Breast epithelium (tissue), 4 donors: ENCODE measurements around the gene MYBPC2. TPM values are rescaled to one million over a fixed set of nuclear protein-coding genes. Genes with fewer than 3 reads are reported as not detected.

Source experiments
- DNase-seq, 2 donors: peaks; one replicate each; pipeline ENCODE4 v3.0.0-alpha.2; 2019; ENCODE audit warnings: low spot score in 2 of 2
- H3K27ac ChIP-seq, 2 donors: fragments of 200-600 bp; sonication (generic) in 1 of 2; one replicate each; pipeline ENCODE4 v1.5.1; 2016 to 2019; ENCODE audit warnings: mild to moderate bottlenecking in 1 of 2
- H3K27me3 ChIP-seq, 2 donors: fragments of 200-600 bp; sonication (generic) in 1 of 2; one replicate each; pipeline versions ENCODE4 v1.5.1 to v1.6.0; 2017 to 2019; ENCODE audit warnings: control low read depth in 1 of 2, mild to moderate bottlenecking in 1 of 2
- H3K36me3 ChIP-seq: fragments of 200-600 bp; one replicate; pipeline ENCODE4 v1.5.1; 2019
- H3K4me1 ChIP-seq, 2 donors: fragments of 200-600 bp; sonication (generic); one replicate each; pipeline ENCODE4 v1.5.1; 2016 to 2019; ENCODE audit warnings: control low read depth in 1 of 2
- H3K4me3 ChIP-seq, 3 donors: fragments of 200-600 bp; sonication (generic); 1 replicate in 2 of 3; 2 replicates in 1 of 3; pipeline ENCODE4 v1.5.1; 2016 to 2019; ENCODE audit warnings: mild to moderate bottlenecking in 3 of 3, moderate library complexity in 2 of 3
- H3K9me3 ChIP-seq, 2 donors: fragments of 200-600 bp; sonication (generic) in 1 of 2; one replicate each; pipeline ENCODE4 v1.5.1; 2016 to 2019; ENCODE audit warnings: control low read depth in 1 of 2
- CTCF ChIP-seq, 3 donors: fragments of 450-650 bp; IDR thresholded peaks; one replicate each; pipeline ENCODE4 v1.5.1; 2016 to 2017; ENCODE audit warnings: antibody characterized with exemption in 3 of 3, mild to moderate bottlenecking in 3 of 3, moderate library complexity in 3 of 3
- POLR2A ChIP-seq: fragments of 450-650 bp; IDR thresholded peaks from one replicate; pipeline ENCODE4 v1.6.1; 2016; ENCODE audit warnings: antibody characterized with exemption, mild to moderate bottlenecking, moderate library complexity
- POLR2AphosphoS5 ChIP-seq, 3 donors: sonication (generic); formaldehyde crosslinking; IDR thresholded peaks; one replicate each; pipeline ENCODE4 v1.6.1; 2017; ENCODE audit warnings: antibody characterized with exemption in 3 of 3
- intact Hi-C: fragments of 100-400 bp; cut with DNase I; formaldehyde crosslinking; loops from one replicate; pipeline ENCODE4 v1.15.1; 2023; ENCODE audit warnings: low total_unique reads
- total RNA-seq, 3 donors: library from RNA; depleted of rRNA; stranded (reverse); fragments of >200 nt; gene quantifications; one replicate each; pipeline ENCODE4 v1.1.0, GENCODE V29; 2016

The MYBPC2 gene
- under 1 TPM in 1 of 3 donors, not detected in 2; under 0.01 TPM for total RNA-seq

GRCh38 chr19:50432221-50433028 is at the start of gene MYBPC2:
MYBPC2 (plus strand) TSS chr19:50432892; CDS start chr19:50432954, 62 bp downstream.
- no peak for DNase-seq
- Histone ChIP-seq H3K27ac (peak within 1 kb of the TSS; percentile 74 to 81), H3K4me3 (peak within 1 kb of the TSS; percentile 49 to 80 (median 72)), H3K9me3 (no peaks in the 10 kb centered on the region), H3K4me1 (peaks cover 0 to 4% of the 10 kb centered on the region in 2 donors), H3K27me3 (peaks cover 0 to 4% of the 10 kb centered on the region in 2 donors), H3K36me3 (no peaks in the 10 kb centered on the region)
- intact Hi-C loops = no loop called here
- TF ChIP-seq CTCF (IDR thresholded peaks at IDR 0.05) = no peak
- TF ChIP-seq POLR2A = no peak
- TF ChIP-seq POLR2AphosphoS5 (IDR thresholded peaks at IDR 0.05) = no peak

- Histone ChIP-seq H3K27ac (peak overlapping the region; percentile 84 to 97), H3K36me3 (peaks cover 8% of the 10 kb centered on the region), H3K9me3 (no peaks in the 10 kb centered on the region), H3K27me3 (no peaks in the 10 kb centered on the region), H3K4me3 (peak overlapping the region; percentile 62 to 75 (median 65)), H3K4me1 (no peaks in the 10 kb centered on the region)
- peak in 1 of 2 donors; percentile 32 for DNase-seq
- intact Hi-C loops = no loop called here
- TF ChIP-seq POLR2AphosphoS5 (IDR thresholded peaks at IDR 0.05) (no peak), CTCF (IDR thresholded peaks at IDR 0.05) (no peak), POLR2A (no peak)
These were observed 49.5 kb upstream of the MYBPC2 start for GRCh38 chr19:50383001-50383851.

GRCh38 chr19:50383852-50384684 is 48.6 kb upstream of the MYBPC2 start, which contains the start of gene POLD1:
POLD1 (plus strand) TSS chr19:50384347; CDS start chr19:50398852, 14,505 bp downstream.
- DNase-seq = peak; percentile 98
- H3K36me3 ChIP-seq = peaks cover 8% of the 10 kb centered on the region
- no peaks in the 10 kb centered on the region for H3K9me3 ChIP-seq
- no peaks in the 10 kb centered on the region for H3K27me3 ChIP-seq
- TF ChIP-seq CTCF (IDR thresholded peaks at IDR 0.05) (no peak), POLR2AphosphoS5 (IDR thresholded peaks at IDR 0.05) (peak in 2 of 3 donors; percentile 56 to 68), POLR2A (no peak)
- H3K4me1 ChIP-seq = no peaks in the 10 kb centered on the region
- H3K27ac ChIP-seq = peak within 1 kb of the TSS; percentile 84 to 97
- intact Hi-C loops = no loop called here
- H3K4me3 ChIP-seq = peak within 1 kb of the TSS; percentile 62 to 75 (median 65)

DNA sequence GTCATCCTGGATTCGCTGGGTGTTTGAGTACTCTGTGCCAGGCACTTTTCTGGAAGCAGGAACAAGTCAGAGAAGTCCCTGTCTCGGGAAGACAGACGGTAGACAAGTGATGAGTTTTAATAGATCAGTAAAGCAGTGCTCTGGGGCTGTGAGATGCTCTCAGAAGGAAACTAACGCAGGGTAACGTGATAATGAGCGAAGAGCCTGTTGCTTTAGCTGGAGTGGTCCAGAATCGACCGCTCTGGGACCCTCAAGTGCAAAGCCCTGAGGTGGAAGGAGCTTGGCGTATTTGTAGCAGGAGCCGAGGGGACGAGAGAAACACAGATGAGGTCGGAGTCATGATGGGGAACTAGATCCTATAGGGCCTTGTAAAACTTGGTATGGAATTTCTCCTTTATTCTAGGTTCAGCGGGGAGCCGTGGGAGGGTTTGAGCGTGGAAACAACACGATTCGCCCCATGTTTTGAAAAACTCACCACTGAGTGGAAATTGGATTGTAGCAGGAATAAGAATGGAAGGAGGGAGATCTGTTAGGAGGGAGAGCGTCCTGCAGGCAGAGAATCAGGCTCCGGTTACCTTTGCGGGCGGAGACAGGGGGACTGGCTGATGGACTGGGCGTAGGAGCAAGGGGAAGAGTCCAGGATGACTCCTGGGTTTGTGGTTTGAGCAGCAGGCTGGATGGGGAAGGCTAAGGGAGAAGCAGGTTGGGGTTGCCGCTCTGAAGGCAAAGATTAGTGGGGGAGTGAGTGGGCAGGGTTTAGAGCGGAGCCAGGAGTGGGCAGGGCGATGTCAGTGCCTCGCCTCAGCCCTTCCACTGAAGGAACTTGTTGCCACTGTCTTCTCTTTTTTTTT is 47.8 kb upstream of the MYBPC2 start:
- Histone ChIP-seq H3K27me3 (no peaks in the 10 kb centered on the region), H3K4me3 (peak overlapping the region; percentile 62 to 75 (median 65)), H3K9me3 (no peaks in the 10 kb centered on the region), H3K36me3 (peaks cover 8% of the 10 kb centered on the region), H3K27ac (peak overlapping the region; percentile 84 to 97), H3K4me1 (no peaks in the 10 kb centered on the region)
- intact Hi-C loops = no loop called here
- TF ChIP-seq CTCF (IDR thresholded peaks at IDR 0.05) (no peak), POLR2A (no peak), POLR2AphosphoS5 (IDR thresholded peaks at IDR 0.05) (no peak)
- no peak for DNase-seq
